Neural crest cell (in vitro differentiated cells): ENCODE measurements around the gene NMNAT2. TPM values are rescaled to one million over a fixed set of nuclear protein-coding genes. Genes with fewer than 3 reads are reported as not detected.

Experiments used
- DNase-seq: peaks from one replicate; pipeline ENCODE4 v3.0.0; 2021; ENCODE audit warnings: low read depth, mixed read lengths, low spot score
- H3K27ac Mint-ChIP-seq: one replicate; pipeline ENCODE4 v1.8.0; 2021; ENCODE audit warnings: mild to moderate bottlenecking, mixed read lengths; ENCODE audit not compliant: unreplicated experiment
- H3K27me3 Mint-ChIP-seq: 2 replicates; pipeline ENCODE4 v1.8.0; 2021; ENCODE audit warnings: low read depth, mild to moderate bottlenecking, mixed read lengths
- H3K36me3 Mint-ChIP-seq: 2 replicates; pipeline ENCODE4 v1.8.0; 2021; ENCODE audit warnings: low read depth, mild to moderate bottlenecking, mixed read lengths
- H3K4me1 Mint-ChIP-seq: 2 replicates; pipeline ENCODE4 v1.8.0; 2021; ENCODE audit warnings: mixed read lengths
- H3K4me3 Mint-ChIP-seq: one replicate; pipeline ENCODE4 v1.8.0; 2021; ENCODE audit warnings: mild to moderate bottlenecking, mixed read lengths
- H3K9me3 Mint-ChIP-seq: 2 replicates; pipeline ENCODE4 v1.8.0; 2021; ENCODE audit warnings: mixed read lengths
- CTCF ChIP-seq: fragments of 200-600 bp; sonication (generic); conservative IDR thresholded peaks from 2 replicates; pipeline ENCODE4 v1.5.0; 2021; ENCODE audit warnings: antibody characterized with exemption, mild to moderate bottlenecking
- total RNA-seq: library from RNA; stranded (reverse); gene quantifications from 2 replicates; pipeline ENCODE4 v1.2.1, GENCODE V29; 2021

Gene NMNAT2
- total RNA-seq, 1 donor from 2014 or later: 4.5 TPM

DNA sequence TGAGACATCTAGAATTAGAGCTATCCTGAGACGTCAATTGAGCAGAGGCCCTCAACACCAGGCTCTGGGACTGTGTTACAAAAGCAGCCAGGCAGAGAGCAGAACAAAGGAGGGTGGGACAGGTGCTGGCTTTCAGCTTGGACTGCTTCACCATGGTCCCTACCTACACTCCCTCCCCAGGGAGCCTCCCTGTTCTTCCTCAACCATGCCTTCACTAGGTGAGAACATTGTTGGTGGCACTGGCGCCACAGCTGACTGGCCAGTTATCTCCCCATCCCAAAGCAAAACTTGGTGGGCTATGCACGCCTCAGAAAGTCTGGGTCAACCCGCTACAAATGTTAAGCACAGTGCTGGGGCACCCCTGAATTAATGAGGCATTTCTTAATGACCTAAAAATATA lies 87.8 kb downstream of the NMNAT2 start:
- Mint-ChIP-seq H3K4me1 (peaks cover 22% of the 10 kb centered on the region), H3K27me3 (peaks cover 9% of the 10 kb centered on the region), H3K36me3 (no peaks in the 10 kb centered on the region), H3K4me3 (no peak overlapping the region), H3K9me3 (no peaks in the 10 kb centered on the region), H3K27ac (no peak overlapping the region)
- TF ChIP-seq CTCF: no peak
- DNase-seq: no peak

DNA sequence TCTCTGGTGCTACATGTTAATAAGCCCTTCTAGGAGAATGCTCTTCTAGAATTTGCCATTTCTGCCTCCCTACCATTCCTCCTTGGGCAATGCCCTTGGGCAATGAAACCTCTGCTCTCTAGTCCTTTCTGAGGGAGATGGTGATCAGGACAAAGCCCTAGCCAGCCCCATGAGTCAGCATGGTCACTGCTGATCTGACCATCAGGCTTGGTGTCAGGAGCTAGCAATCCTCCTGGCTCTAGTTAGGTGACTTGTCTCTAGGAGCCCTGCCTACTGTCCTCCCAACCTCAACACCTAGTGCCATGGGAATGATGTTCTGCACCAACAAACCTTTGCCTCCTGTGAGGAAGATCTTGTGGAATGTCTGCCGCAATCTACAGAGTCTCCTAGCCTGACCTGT lies 89.8 kb downstream of the NMNAT2 start:
- Mint-ChIP-seq H3K27ac (no peak overlapping the region), H3K27me3 (peaks cover 9% of the 10 kb centered on the region), H3K4me3 (no peak overlapping the region), H3K9me3 (no peaks in the 10 kb centered on the region), H3K36me3 (no peaks in the 10 kb centered on the region), H3K4me1 (peaks cover 13% of the 10 kb centered on the region)
- no peak for TF ChIP-seq CTCF
- DNase-seq: no peak

DNA sequence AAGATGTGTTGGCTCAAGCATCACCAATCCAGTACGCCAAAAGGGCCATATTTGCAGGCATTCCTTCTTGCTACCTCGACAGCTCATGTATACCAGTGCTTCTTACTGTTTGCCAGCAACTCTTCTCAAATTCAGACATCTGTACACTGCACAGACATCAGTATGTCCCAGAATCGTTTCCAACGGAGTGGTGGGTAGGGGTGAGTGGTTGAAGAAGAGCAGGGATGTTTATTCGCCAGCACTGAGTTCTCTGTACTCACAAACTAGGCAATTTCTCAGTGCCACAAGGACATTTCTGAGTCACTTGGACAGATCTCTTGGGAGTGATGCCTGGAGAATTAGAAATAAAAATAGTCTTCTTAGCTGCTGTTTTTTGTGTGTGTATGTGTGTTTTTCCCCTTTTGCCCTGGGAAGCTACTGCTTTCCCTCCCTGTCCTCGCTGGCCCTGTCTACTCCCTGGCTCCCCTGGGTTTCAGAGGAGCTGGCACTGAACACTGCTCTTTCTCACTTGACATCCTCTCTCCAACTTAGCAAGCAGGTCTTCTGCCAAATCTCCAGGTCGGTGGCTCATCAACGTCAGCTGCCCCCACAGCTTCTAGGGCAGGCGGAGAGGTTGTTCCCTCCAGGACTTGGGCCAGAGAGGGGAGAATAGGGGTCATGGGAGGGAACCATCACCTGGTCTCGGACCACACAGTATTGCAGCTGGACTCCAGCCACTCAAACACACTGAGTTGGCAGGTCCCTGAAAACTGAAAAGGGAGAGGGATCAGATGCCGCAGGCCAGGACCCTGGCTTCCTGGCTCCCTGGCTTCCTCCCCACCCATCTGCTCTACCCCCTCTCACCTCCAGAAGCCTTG lies 90.5 kb downstream of the NMNAT2 start:
- DNase-seq: no peak
- Mint-ChIP-seq H3K4me1 (peaks cover 10% of the 10 kb centered on the region), H3K27ac (no peak overlapping the region), H3K4me3 (no peak overlapping the region), H3K36me3 (no peaks in the 10 kb centered on the region), H3K9me3 (no peaks in the 10 kb centered on the region), H3K27me3 (peaks cover 9% of the 10 kb centered on the region)
- TF ChIP-seq CTCF: no peak

DNA sequence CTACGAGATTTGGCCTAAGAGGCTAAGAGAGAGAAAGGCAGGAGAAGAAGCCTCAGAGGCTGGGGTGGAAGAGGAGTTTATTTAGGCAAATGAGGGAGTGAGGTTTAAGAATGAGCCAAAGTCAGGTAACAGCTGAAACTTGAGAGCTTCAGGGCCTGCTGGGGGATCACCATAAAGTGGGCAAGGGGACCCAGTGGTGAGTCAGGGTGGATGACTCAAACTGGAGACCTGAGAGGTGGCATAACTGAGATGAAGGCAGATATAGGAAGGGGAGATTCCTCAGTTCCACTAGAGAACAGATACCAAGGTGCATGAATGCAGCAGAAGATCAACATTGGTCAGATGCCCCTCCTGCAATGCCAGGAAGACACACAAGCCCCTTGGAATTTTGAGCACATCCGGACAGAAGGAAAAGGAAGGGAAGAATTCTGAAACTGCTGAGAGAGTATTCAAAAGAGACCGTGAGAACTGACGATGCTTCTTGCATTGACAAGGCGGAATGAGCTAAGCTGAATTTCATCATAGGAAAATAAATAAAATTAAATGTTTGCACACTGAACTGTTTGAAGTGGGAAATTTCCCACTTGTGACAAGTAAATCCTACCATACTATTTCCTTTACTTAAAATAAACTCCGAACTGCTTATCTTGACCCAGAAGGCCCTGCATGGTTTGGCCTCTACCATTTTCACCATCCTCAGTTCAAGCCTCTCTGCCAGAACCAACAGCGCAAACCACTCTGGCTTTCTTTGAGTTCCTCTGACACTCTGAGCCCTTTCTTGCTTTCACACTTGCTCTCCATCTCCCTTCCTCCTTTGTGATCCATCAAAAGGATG lies 94.1 kb downstream of the NMNAT2 start:
- Mint-ChIP-seq H3K27ac (no peak overlapping the region), H3K36me3 (no peaks in the 10 kb centered on the region), H3K4me1 (no peaks in the 10 kb centered on the region), H3K27me3 (peaks cover 3% of the 10 kb centered on the region), H3K4me3 (no peak overlapping the region), H3K9me3 (no peaks in the 10 kb centered on the region)
- no peak for TF ChIP-seq CTCF
- no peak for DNase-seq

- no peak for TF ChIP-seq CTCF
- no peaks in the 10 kb centered on the region for H3K27me3 Mint-ChIP-seq
- no peak for DNase-seq
- H3K27ac Mint-ChIP-seq: no peak overlapping the region
- no peak overlapping the region for H3K4me3 Mint-ChIP-seq
- no peaks in the 10 kb centered on the region for H3K36me3 Mint-ChIP-seq
- H3K9me3 Mint-ChIP-seq: no peaks in the 10 kb centered on the region
- peaks cover 18% of the 10 kb centered on the region for H3K4me1 Mint-ChIP-seq
Measured at GRCh38 chr1:183319606-183320005, 98.6 kb downstream of the NMNAT2 start.
